Gastrocnemius medialis (tissue), 4 donors: ENCODE data around the gene RBMXL3. TPM values are rescaled to one million over a fixed set of nuclear protein-coding genes. Genes with fewer than 3 reads are reported as not detected.

Experiments
- ATAC-seq, 2 donors: fragments of 150-250 bp; one replicate each; pipeline ENCODE4 v1.9.1; 2016
- DNase-seq, 2 donors: peaks; one replicate each; pipeline ENCODE4 v3.0.0-alpha.2; 2019
- H3K27ac ChIP-seq, 4 donors: fragments of 200-600 bp; sonication (generic); 1 replicate in 1 of 4; 2 replicates in 3 of 4; pipeline ENCODE4 v1.5.1; 2016 to 2018; ENCODE audit warnings: mild to moderate bottlenecking in 2 of 4, moderate library complexity in 1 of 4
- H3K27me3 ChIP-seq, 3 donors: fragments of 200-600 bp; sonication (generic) in 2 of 3; 1 replicate in 1 of 3; 2 replicates in 2 of 3; pipeline versions ENCODE4 v1.5.1 to v1.6.0; 2016 to 2019; ENCODE audit warnings: mild to moderate bottlenecking in 1 of 3, moderate library complexity in 1 of 3
- H3K36me3 ChIP-seq, 2 donors: fragments of 200-600 bp; sonication (generic) in 1 of 2; one replicate each; pipeline ENCODE4 v1.5.1; 2017 to 2018
- H3K4me1 ChIP-seq, 2 donors: fragments of 200-600 bp; sonication (generic) in 1 of 2; one replicate each; pipeline ENCODE4 v1.5.1; 2016 to 2017; ENCODE audit warnings: mild to moderate bottlenecking in 2 of 2
- H3K4me3 ChIP-seq, 4 donors: fragments of 200-600 bp; sonication (generic) in 3 of 4; 1 replicate in 1 of 4; 2 replicates in 3 of 4; pipeline ENCODE4 v1.5.1; 2016 to 2019; ENCODE audit warnings: mild to moderate bottlenecking in 2 of 4
- H3K9me3 ChIP-seq, 3 donors: fragments of 200-600 bp; sonication (generic) in 2 of 3; 1 replicate in 1 of 3; 2 replicates in 2 of 3; pipeline ENCODE4 v1.5.1; 2016 to 2019
- POLR2A ChIP-seq, 2 donors: fragments of 450-650 bp; IDR thresholded peaks; one replicate each; pipeline ENCODE4 v1.6.1; 2017; ENCODE audit warnings: antibody characterized with exemption in 2 of 2, mild to moderate bottlenecking in 2 of 2, moderate library complexity in 2 of 2
- in situ Hi-C, 4 donors: fragments of 200-750 bp; cut with MboI; loops; one replicate each; pipeline versions ENCODE4 v1.15.0 to v1.8.0; 2017; ENCODE audit warnings: low sequenced_read_pairs in 4 of 4
- intact Hi-C: fragments of 100-400 bp; cut with DNase I; formaldehyde crosslinking; loops from one replicate; pipeline ENCODE4 v1.15.1; 2023; ENCODE audit warnings: low total_unique reads
- total RNA-seq, 4 donors: library from RNA; depleted of rRNA; stranded (reverse); fragments of >200 nt; gene quantifications; one replicate each; pipeline versions ENCODE4 v1.1.0 to v1.2.3, GENCODE V29; 2016
- TF ChIP-seq, protein P1 (sequence below), 5 experiments: fragments of 450-650 bp in 3 of 5; fragments of 200-600 bp in 2 of 5; sonication (generic) in 2 of 5; IDR thresholded peaks in 4 of 5; conservative IDR thresholded peaks in 1 of 5; 1 replicate in 4 of 5; 2 replicates in 1 of 5; pipeline ENCODE4 v1.5.1; 2016 to 2019; ENCODE audit warnings: antibody characterized with exemption in 5 of 5, mild to moderate bottlenecking in 3 of 5, moderate library complexity in 3 of 5

The RBMXL3 gene
- total RNA-seq, 4 donors from 2014 or later: not detected

DNA sequence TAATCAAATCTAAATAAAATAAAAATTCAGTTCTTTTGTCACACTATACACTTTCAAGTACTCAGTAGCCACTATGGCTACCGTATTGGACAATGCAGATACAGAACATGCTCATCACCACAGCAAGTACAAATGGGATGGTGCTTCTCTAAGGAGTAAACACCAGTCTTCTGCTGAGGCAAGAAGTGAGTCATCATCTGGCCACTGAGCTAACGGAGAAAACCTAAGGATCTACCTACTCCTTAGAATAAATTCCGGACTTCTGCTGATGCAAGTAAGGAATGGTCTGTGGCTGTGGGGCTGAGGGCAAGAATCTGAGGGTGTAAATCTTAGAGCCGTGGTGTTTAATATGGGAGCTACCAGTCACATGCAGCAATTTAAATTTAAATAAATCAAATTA lies 11.3 kb upstream of the RBMXL3 start:
- intact Hi-C loops: no loop called here
- ATAC-seq: no peak
- Histone ChIP-seq H3K4me1 (no peaks in the 10 kb centered on the region), H3K27ac (no peak overlapping the region), H3K4me3 (no peak overlapping the region), H3K27me3 (peaks cover 0 to 3% (median 0%) of the 10 kb centered on the region in 3 donors), H3K9me3 (no peaks in the 10 kb centered on the region), H3K36me3 (no peaks in the 10 kb centered on the region)
- no peak for TF ChIP-seq POLR2A (IDR thresholded peaks at IDR 0.05)
- TF ChIP-seq, protein P1, sequence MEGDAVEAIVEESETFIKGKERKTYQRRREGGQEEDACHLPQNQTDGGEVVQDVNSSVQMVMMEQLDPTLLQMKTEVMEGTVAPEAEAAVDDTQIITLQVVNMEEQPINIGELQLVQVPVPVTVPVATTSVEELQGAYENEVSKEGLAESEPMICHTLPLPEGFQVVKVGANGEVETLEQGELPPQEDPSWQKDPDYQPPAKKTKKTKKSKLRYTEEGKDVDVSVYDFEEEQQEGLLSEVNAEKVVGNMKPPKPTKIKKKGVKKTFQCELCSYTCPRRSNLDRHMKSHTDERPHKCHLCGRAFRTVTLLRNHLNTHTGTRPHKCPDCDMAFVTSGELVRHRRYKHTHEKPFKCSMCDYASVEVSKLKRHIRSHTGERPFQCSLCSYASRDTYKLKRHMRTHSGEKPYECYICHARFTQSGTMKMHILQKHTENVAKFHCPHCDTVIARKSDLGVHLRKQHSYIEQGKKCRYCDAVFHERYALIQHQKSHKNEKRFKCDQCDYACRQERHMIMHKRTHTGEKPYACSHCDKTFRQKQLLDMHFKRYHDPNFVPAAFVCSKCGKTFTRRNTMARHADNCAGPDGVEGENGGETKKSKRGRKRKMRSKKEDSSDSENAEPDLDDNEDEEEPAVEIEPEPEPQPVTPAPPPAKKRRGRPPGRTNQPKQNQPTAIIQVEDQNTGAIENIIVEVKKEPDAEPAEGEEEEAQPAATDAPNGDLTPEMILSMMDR (IDR thresholded peaks at IDR 0.05 in 4 of 5, conservative IDR thresholded peaks at IDR 0.05 in 1 of 5): no peak
- no peak for DNase-seq
- in situ Hi-C loops: no loop called here

DNA sequence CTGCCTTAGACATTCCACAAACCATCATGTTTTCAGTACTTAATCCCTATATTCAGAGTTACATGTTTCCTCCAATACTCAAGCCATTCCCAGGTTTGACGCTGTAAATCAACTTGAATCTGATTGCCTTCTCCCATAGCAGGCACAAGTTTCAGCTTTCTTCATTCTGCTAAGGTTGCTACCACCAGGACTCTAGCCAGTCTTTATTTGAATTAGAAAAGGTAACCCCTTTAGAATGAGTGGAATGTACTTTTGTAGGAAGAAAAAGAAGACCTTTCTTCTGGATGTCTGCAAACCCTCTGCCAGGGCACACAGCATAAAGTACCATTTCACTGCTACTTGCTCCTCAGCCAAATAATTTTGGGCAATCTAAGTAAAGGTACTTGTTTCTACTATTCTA lies 10.7 kb upstream of the RBMXL3 start:
- TF ChIP-seq POLR2A (IDR thresholded peaks at IDR 0.05): no peak
- TF ChIP-seq, protein P1 (IDR thresholded peaks at IDR 0.05 in 4 of 5, conservative IDR thresholded peaks at IDR 0.05 in 1 of 5): no peak
- H3K27me3 ChIP-seq: peaks cover 0 to 3% (median 0%) of the 10 kb centered on the region in 3 donors
- no peaks in the 10 kb centered on the region for H3K4me1 ChIP-seq
- in situ Hi-C loops: no loop called here
- ATAC-seq (no peak), DNase-seq (no peak)
- no peak overlapping the region for H3K27ac ChIP-seq
- intact Hi-C loops: no loop called here
- no peaks in the 10 kb centered on the region for H3K9me3 ChIP-seq
- no peaks in the 10 kb centered on the region for H3K36me3 ChIP-seq
- H3K4me3 ChIP-seq: no peak overlapping the region

DNA sequence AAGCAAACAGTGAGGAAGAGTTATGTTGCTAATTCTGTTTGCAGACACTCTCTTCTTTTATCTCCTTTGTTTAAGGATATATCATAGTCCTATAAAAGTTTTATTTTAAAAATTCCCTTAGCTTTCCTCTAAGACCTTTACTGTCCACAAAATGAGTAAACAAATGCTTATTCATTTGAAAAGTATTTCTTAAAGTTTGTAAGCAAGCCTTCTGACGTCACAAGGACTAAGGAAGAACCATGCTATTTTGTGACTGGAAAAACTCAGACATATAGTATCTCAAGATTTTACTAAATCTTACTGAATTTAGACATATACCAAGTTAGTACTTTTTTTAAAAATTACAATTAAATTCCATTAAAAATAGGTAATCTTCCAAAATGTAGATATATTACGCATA lies 5.2 kb upstream of the RBMXL3 start:
- ATAC-seq (no peak), DNase-seq (no peak)
- H3K27me3 ChIP-seq: no peaks in the 10 kb centered on the region
- no peaks in the 10 kb centered on the region for H3K4me1 ChIP-seq
- TF ChIP-seq POLR2A (IDR thresholded peaks at IDR 0.05): no peak
- TF ChIP-seq, protein P1 (IDR thresholded peaks at IDR 0.05 in 4 of 5, conservative IDR thresholded peaks at IDR 0.05 in 1 of 5): no peak
- no peak overlapping the region for H3K4me3 ChIP-seq
- intact Hi-C loops (no loop called here), in situ Hi-C loops (no loop called here)
- no peak overlapping the region for H3K27ac ChIP-seq
- no peaks in the 10 kb centered on the region for H3K36me3 ChIP-seq
- no peaks in the 10 kb centered on the region for H3K9me3 ChIP-seq

DNA sequence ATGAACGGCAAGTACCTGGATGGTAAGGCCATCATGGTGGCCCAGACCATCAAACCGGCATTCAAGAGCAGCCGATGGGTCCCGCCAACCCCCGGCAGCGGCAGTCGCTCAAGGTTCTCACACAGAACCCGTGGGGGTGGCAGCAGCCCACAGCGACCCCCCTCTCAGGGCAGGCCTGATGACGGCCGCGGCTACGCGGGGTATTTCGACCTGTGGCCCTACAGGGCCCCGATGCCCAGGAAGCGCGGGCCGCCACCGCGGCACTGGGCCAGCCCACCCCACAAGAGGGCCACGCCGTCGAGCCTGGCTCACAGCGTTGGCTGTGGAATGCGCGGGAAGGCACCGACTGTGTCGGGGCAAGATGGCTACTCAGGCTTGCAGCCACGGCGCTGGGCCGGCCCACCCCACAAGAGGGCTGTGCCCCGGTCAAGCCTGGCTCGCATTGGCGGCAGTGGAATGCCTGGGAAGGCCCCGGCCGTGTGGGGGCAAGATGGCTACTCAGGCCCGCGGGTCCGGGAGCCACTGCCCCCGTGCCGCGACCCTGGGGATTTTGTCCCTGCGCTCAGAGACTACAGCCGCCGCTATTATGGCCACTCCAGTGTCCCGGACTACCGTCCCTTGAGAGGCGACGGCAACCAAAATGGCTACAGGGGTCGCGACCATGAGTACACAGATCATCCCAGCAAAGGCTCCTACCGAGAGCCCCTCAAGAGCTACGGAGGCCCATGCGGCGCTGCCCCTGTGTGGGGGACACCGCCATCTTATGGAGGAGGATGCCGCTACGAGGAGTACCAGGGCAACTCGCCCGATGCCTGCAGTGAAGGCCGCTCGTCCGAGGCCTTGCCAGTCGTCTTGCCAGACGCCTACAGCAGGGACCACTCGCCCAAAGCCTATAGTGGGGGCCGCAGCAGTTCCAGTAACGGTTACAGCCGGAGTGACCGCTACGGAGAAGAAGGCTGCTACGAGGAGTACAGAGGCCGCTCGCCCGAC lies 731 bp downstream of the RBMXL3 start:
- DNase-seq: no peak
- no peak overlapping the region for H3K4me3 ChIP-seq

More for the DNA sequence above, 731 bp downstream of the RBMXL3 start:
- Histone ChIP-seq H3K9me3 (no peaks in the 10 kb centered on the region), H3K36me3 (no peaks in the 10 kb centered on the region), H3K27me3 (no peaks in the 10 kb centered on the region), H3K4me1 (no peaks in the 10 kb centered on the region), H3K27ac (no peak overlapping the region)
- TF ChIP-seq POLR2A (IDR thresholded peaks at IDR 0.05): no peak
- TF ChIP-seq, protein P1 (IDR thresholded peaks at IDR 0.05 in 4 of 5, conservative IDR thresholded peaks at IDR 0.05 in 1 of 5): no peak
- intact Hi-C loops: no loop called here
- in situ Hi-C loops: no loop called here
- ATAC-seq: no peak
